ENCODE measurements around the gene SLC25A48. TPM values are rescaled to one million over a fixed set of nuclear protein-coding genes. Genes with fewer than 3 reads are reported as not detected.
A peak's percentile ranks its signal among the peaks of the same experiment; 100 is the strongest.

The SLC25A48 gene, protein sequence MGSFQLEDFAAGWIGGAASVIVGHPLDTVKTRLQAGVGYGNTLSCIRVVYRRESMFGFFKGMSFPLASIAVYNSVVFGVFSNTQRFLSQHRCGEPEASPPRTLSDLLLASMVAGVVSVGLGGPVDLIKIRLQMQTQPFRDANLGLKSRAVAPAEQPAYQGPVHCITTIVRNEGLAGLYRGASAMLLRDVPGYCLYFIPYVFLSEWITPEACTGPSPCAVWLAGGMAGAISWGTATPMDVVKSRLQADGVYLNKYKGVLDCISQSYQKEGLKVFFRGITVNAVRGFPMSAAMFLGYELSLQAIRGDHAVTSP
- not detected in 2 replicates for total RNA-seq (2012; rRNA removed)
- polyA plus RNA-seq (2012; rRNA removed), result not detected in 2 replicates
- polyA plus RNA-seq (2012; cell fraction: cytosol; rRNA removed), result not detected in 2 replicates
- polyA plus RNA-seq (2012; cell fraction: nucleus; rRNA removed; ENCODE audit: low replicate concordance), result not detected in 2 replicates
- percentile 1 among the genes with signal in this experiment for Bru-seq, nascent RNA
- percentile 2 among the genes with signal in this experiment for BruChase-seq, experiment 1, labeled RNA remaining after a 6-hour chase
- BruChase-seq, experiment 2, labeled RNA remaining after a 2-hour chase, result percentile 1 among the genes with signal in this experiment
- long read RNA-seq, result 0 reads

DNA sequence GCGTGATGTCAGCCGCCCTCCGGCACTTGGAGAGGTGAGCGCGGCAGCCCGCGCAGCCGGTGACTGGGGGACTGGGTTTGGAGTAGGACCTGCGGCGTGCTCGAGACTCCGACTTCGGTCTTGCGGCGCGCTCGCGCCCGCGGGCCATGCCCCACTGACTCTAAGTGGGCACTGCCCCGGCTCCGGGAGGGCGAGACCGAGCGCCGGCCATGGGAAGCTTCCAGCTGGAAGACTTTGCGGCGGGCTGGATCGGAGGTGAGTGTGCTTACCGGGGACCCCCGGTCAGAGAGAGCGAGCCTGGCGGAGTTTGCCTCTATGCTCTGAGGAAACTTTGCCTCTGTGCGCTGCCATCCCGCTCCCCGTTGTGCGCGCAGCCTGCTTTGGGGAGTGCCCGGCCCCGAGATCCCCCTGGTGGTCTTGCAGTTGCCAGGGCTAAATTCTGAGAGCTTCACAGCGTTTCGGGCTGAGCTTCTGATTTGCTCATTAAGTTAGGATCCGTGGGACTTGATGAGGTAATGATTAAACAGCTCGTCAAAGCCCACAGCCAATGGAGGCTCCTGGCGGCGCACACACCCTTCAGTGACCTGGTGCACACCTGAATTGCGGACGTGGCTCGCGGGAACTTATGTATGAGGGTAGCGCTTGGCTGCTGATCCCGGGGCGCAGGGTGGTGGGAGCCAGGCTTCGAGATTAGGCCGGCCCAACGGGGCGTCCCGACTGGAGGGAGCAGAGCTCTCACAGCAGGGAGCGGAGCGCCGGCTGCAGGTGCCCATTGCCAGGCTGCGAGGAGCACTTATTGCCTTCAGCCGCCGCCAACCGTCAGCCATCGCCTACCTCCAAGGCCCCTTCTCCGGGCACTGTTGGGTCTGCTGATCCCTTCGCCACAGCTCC lies at the start of gene SLC25A48:
SLC25A48 (plus strand) TSS at position 25 of the 891 bp plus-strand sequence; CDS start at position 210, 185 bp downstream.
- Histone ChIP-seq H4K91ac (ENCODE audit: insufficient read depth, low read depth, low read length) (no peak within 1 kb of the TSS), H2BK5ac (ENCODE audit: low read depth, low read length, poor library complexity, severe bottlenecking) (no peak within 1 kb of the TSS), H2AK9ac (replicated peaks; ENCODE audit: low read depth, low read length, poor library complexity) (no peak within 1 kb of the TSS), H4K5ac (ENCODE audit: low read depth, low read length) (no peak within 1 kb of the TSS), H3K23ac (ENCODE audit: low read depth, low read length) (no peak within 1 kb of the TSS), H3K79me1 (ENCODE audit: low read depth in 1 of 2, low read length in 2 of 2) (no peaks in the 10 kb centered on the region), H2AK5ac (ENCODE audit: low read depth, low read length) (no peak within 1 kb of the TSS), H3K4ac (ENCODE audit: low read depth, low read length) (no peak within 1 kb of the TSS), H3K56ac (ENCODE audit: extremely low read depth, insufficient read depth, low read length) (no peak within 1 kb of the TSS), H3K14ac (replicated peaks; ENCODE audit: low read depth, low read length) (no peak within 1 kb of the TSS), H3K9ac (ENCODE audit: low read depth, low read length) (no peak within 1 kb of the TSS), H2AFZ (replicated peaks; ENCODE audit: low read length, poor library complexity) (peak within 1 kb of the TSS; percentile 52), H4K8ac (ENCODE audit: low read depth in 2 of 2, low read length in 2 of 2) (no peak within 1 kb of the TSS), H3K27ac (ENCODE audit: insufficient read depth, low read length) (no peak within 1 kb of the TSS), H3K4me2 (ENCODE audit: low read depth, low read length) (no peak within 1 kb of the TSS; the same call in 1 of the 2 replicates), H3K4me1 (ENCODE audit: control insufficient read depth, insufficient read depth, low read length) (no peaks in the 10 kb centered on the region), H3K4me3 (ENCODE audit: insufficient read depth, low read depth, low read length) (no peak within 1 kb of the TSS), H3K36me3 (ENCODE audit: control insufficient read depth, insufficient read depth, low read length) (no peaks in the 10 kb centered on the region), H3K27me3 (ENCODE audit: control insufficient read depth, insufficient read depth, low read length) (peaks cover 36% of the 10 kb centered on the region), H4K20me1 (ENCODE audit: insufficient read depth, low read length) (no peaks in the 10 kb centered on the region), H3K9me1 (ENCODE audit: insufficient read depth, low read length) (peaks cover 2% of the 10 kb centered on the region; the same call in 1 of the 2 replicates), H2BK120ac (ENCODE audit: low read depth, low read length) (no peak within 1 kb of the TSS), H3K18ac (ENCODE audit: low read depth, low read length) (no peak within 1 kb of the TSS), H2BK20ac (ENCODE audit: low read depth, low read length) (no peak within 1 kb of the TSS), H2BK15ac (ENCODE audit: low read depth, low read length) (no peak within 1 kb of the TSS), H3K9me3 (ENCODE audit: control insufficient read depth, insufficient read depth, low read length) (no peaks in the 10 kb centered on the region)
- DNase-seq (peak; percentile 16), ATAC-seq (ENCODE audit: low read depth) (no peak; the same call in 1 of the 2 replicates)
- 2% methylated on average over 17 of the region's 68 CpGs; no CpG with 5 or more reads in 1 of the 2 experiments for WGBS, 2 experiments (ENCODE audit: extremely low coverage in 2 of 2, insufficient read length in 1 of 2)
- CTCF ChIA-PET, result interaction anchor here (0.7 to 1.7 kb wide), 3 partner anchors 8 to 274 kb away, joined by 3 to 5 read pairs (median 5); no protein-coding TSS in a partner anchor
- intact Hi-C loops (cut with micrococcal nuclease), result no loop called here
- TF ChIP-seq POLR2A (IDR thresholded peaks at IDR 0.05; ENCODE audit: low read depth, low read length) (no peak), MAZ (IDR thresholded peaks at IDR 0.05; ENCODE audit: borderline replicate concordance, low read depth, low read length) (no peak), MAFK (IDR thresholded peaks at IDR 0.05; ENCODE audit: low read depth, low read length) (no peak), CEBPB (IDR thresholded peaks at IDR 0.05; ENCODE audit: low read depth, low read length) (no peak), NFE2L2 (IDR thresholded peaks at IDR 0.05; ENCODE audit: low read depth, low read length) (no peak)
- TF ChIP-seq, protein P1, sequence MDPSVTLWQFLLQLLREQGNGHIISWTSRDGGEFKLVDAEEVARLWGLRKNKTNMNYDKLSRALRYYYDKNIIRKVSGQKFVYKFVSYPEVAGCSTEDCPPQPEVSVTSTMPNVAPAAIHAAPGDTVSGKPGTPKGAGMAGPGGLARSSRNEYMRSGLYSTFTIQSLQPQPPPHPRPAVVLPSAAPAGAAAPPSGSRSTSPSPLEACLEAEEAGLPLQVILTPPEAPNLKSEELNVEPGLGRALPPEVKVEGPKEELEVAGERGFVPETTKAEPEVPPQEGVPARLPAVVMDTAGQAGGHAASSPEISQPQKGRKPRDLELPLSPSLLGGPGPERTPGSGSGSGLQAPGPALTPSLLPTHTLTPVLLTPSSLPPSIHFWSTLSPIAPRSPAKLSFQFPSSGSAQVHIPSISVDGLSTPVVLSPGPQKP (IDR thresholded peaks at IDR 0.05; ENCODE audit: borderline replicate concordance, low read depth, low read length), result no peak
- TF ChIP-seq, protein P2, sequence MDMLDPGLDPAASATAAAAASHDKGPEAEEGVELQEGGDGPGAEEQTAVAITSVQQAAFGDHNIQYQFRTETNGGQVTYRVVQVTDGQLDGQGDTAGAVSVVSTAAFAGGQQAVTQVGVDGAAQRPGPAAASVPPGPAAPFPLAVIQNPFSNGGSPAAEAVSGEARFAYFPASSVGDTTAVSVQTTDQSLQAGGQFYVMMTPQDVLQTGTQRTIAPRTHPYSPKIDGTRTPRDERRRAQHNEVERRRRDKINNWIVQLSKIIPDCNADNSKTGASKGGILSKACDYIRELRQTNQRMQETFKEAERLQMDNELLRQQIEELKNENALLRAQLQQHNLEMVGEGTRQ (IDR thresholded peaks at IDR 0.05; ENCODE audit: low read depth, low read length), result no peak
- TF ChIP-seq, protein P3, sequence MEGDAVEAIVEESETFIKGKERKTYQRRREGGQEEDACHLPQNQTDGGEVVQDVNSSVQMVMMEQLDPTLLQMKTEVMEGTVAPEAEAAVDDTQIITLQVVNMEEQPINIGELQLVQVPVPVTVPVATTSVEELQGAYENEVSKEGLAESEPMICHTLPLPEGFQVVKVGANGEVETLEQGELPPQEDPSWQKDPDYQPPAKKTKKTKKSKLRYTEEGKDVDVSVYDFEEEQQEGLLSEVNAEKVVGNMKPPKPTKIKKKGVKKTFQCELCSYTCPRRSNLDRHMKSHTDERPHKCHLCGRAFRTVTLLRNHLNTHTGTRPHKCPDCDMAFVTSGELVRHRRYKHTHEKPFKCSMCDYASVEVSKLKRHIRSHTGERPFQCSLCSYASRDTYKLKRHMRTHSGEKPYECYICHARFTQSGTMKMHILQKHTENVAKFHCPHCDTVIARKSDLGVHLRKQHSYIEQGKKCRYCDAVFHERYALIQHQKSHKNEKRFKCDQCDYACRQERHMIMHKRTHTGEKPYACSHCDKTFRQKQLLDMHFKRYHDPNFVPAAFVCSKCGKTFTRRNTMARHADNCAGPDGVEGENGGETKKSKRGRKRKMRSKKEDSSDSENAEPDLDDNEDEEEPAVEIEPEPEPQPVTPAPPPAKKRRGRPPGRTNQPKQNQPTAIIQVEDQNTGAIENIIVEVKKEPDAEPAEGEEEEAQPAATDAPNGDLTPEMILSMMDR (conservative IDR thresholded peaks at IDR 0.05; ENCODE audit: low read depth, low read length), result 0 out of 2 replicates have a peak, but pooled peaks have one; percentile 43
- BruUV-seq (replicated peaks), result no TSS peak
- dilution Hi-C loops (cut with HindIII; ENCODE audit: low sequenced_read_pairs, unreplicated experiment), result no loop called here
- in situ Hi-C loops (cut with MboI; ENCODE audit: low sequenced_read_pairs), result loop anchor here (10.0 kb wide), 2 partner anchors 270 to 370 kb away; no protein-coding TSS in a partner anchor
- POLR2A ChIA-PET (ENCODE audit: unreplicated experiment), result no interaction called here
